DMS114 treated with DMSO at 0.1 percent for 48 hours (cell line): ENCODE data around the gene HNRNPA1.
"Not testable (repeated sequence)": the region's sequence is repeated elsewhere in the genome, so short reads cannot be mapped to it uniquely, and the experiment has no call there.

Experiments used
- DNase-seq: peaks from one replicate; lab custom pipeline; 2025; ENCODE audit not compliant: unreplicated experiment; lab: John Stamatoyannopoulos, UW

The HNRNPA1 gene

DNA sequence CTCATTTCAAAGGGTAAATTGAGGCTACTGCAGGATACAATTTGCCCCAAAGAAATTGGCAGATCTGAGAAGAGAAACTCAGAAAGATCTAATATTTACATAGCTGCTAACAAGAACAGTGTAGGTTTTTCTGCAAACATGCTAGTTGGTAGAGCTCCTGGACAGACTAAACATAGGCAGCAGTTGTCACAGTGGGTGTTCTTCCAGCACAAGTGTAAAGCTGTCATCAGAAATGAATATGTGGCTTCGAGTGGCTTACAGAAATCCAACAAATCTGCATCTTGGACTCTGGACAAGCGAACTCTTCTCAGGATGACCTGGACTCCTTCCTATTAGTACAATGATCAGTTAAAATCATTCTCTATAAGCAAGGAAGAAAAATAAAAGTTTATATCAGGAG lies 6.5 kb upstream of the HNRNPA1 start:
- no peak for DNase-seq

DNA sequence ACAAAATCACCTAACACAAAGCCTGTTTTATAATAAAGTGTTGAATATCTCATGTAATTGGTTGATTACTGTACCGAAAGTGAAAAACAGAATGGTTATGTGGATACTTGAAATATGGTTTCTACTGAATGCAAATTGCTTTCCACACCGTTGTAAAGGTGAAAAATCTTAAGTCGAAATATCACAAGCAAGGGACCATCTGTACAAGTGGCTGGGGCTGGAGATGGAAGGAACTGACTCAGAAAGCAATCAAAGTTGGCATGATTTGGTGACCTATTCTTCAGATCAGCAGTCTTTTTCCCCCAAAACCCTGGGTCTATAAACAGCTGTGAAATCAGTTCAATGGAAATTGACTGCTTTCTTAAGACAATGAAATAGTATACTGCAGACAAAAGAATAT lies 4.2 kb upstream of the HNRNPA1 start:
- no peak for DNase-seq

DNA sequence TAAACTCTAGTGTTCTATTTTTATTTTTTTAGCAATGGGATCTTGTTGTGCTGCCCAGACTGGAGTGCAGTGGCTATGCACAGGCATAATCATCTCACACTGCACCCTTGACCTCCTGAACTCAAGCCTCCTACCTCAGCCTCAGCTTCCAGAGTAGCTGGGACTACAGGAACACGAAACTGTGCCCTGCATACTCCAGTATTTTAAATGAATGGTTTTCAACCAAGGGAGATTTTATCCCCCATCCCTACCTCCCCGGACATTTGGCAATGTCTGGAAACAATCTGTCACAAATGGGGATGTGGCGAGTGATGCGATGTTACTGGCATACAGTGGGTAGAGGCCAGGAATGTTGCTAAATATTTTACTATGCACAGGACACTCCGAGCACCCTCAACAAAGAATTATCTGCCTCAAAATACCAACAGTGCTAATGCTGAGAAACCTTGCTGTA lies 2.7 kb upstream of the HNRNPA1 start:
- DNase-seq: no peak

GRCh38 chr12:54279227-54279631 lies 1.3 kb upstream of the HNRNPA1 start:
- no peak for DNase-seq

GRCh38 chr12:54279632-54280467 lies 676 bp upstream of the HNRNPA1 start, which contains the start of gene CBX5:
Gene CBX5, minus strand, starts transcription at chr12:54280122. Its CDS starts 22,472 bp downstream, at chr12:54257650.
- peak; percentile 99 for DNase-seq

GRCh38 chr12:54281261-54281638 lies 724 bp downstream of the HNRNPA1 start:
- DNase-seq: not testable (repeated sequence)

- DNase-seq: peak; percentile 29
These were observed 1.2 kb downstream of the HNRNPA1 start for GRCh38 chr12:54281694-54282093.

DNA sequence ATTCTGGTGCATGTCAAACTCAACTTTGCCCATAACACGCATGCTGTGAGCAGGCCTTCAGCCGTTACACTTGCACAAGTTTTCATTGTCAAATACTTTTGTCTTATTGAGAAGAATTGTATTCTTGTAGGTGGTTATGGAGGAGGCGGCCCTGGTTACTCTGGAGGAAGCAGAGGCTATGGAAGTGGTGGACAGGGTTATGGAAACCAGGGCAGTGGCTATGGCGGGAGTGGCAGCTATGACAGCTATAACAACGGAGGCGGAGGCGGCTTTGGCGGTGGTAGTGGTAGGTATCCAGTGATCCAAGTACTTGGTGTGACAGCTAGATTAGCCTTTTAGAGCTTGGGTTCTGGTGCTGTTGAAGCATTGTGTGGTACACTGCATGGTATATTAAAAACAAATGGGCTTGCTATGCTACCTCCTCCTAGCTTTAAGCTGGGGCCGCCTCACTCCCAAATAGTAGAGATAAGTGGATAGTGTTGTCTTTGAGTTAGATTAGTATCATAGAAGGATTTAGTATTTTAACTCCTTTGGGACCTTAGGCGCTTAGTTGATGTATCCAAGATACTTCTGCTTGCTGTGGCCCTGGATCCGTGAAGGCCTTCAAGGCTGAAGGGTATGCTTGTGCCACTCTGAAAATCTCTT lies 2.5 kb downstream of the HNRNPA1 start:
- DNase-seq: no peak

GRCh38 chr12:54284070-54284780 lies 3.7 kb downstream of the HNRNPA1 start:
- not testable (repeated sequence) for DNase-seq

DNA sequence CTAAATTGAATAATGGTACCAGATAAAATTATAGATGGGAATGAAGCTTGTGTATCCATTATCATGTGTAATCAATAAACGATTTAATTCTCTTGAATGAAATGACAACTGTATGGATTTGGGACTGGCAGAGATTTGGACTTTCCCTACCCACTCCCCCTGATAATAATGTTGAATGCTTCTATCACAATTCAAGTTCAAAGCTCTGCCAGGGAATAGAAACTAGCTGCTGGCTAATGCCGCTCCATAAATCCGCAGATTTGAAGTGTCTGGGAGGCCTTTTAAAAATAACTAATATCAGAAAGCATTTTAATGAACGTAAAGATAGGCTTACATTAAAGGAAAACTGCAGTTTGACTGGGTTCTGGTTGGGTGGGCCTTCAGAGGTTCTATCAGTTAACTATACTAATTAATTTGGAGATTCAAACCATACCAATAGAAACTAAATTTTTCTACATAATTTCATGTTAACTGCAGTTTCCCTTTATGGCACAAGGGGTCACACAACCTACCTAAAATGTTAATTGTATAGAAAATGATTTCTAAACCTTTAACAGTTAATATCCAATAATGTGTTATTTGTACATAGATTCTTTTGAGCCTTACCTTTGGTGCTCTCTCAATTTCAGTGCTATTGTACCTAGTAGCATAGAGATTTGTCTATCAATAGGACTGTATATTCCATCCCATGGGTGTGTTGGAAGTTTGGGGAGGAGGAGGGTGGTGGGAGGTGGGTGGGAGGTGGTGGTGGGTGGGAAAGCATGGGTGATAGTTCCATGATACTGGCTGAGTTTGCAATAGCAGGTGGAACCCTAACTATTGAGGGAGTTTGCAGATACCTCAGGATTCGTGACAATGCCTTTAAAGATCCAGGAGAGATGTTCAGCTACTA lies 4.9 kb downstream of the HNRNPA1 start:
- no peak for DNase-seq

DNA sequence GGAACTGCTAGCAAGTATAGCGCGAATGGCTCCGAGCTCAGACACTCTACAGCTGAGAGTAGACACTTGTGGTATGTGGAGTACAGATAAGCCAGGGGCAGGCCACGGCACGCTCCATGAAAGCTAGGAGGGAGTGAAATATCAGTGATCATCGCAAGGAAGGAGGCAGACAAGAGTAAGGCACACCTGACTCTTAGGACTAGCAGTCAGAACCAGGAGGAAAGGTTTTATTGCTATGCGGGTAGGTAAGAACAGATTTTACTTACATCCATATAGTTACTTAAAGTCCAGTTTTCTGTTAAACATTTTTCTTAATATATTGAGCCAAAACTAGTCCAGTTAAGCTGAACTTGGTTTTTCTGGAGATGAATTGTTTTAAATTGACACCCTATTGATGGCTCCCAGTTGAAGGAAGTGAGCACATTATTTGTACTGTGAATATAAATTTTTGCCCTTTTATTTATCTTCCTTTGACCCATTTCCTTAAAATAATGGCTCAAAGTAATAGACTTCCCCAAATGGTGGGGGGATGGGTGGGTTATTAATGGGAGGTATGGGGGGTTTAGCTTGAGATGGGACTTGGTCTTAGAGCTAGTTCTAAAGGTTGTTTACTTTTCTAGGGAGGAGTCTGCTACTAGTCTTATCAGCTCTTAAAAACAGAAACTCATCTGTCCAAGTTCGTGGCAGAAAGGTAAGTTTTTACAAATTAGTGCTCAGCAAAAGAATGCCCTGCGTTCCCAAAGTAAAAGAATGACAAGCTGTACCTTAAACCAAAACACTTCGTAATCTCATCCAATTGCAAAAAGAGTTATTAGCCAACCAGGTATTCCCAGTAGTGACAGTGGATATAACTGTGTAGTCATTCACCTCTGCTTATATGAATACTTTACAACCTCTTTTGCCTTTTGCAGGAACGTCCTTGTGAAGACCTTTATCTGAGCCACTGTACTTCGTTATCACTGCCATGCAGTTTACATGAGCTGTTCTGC lies 5.8 kb downstream of the HNRNPA1 start:
- DNase-seq: peak; percentile 39

DNA sequence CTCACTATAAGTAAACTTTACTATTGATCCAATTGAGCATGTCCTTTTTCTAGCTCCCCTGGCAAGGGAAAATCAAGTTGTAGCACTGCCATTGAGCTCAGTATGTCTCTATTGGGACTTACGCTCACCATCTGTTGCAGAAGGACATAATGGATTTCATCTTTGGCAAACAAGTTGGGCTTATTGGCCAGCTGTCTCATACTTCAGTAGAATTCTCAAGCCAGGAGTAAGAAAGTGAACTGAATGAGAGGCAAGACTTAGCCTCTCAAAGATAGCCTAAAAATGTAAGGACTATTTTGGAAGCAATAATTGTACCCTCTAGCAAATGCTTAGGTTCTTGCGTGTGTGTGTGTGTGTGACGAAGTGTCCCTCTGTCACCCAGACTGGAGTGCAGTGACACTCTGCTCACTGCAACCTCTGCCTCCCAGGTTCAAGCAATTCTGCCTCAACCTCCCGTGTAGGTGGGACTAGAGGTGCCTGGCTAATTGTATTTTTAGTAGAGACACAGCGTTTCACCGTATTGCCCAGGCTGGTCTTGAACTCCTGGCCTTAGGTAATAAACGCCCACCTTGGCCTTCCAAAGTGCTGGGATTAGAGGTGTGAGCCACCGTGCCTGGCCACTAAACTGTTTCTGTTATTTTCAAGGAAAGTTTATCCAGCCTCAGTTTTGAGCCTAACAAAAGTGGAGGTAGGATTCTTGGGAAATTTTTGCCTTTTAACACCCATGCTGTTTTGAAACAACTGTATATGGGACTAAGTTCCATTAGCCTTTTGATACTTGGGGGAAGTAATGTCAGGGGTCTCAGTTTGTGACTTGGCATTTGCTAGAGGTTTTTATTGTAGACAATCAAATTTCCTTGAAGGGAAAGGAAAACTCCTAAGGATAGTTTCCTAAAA lies 7.0 kb downstream of the HNRNPA1 start:
- DNase-seq: peak; percentile 40

DNA sequence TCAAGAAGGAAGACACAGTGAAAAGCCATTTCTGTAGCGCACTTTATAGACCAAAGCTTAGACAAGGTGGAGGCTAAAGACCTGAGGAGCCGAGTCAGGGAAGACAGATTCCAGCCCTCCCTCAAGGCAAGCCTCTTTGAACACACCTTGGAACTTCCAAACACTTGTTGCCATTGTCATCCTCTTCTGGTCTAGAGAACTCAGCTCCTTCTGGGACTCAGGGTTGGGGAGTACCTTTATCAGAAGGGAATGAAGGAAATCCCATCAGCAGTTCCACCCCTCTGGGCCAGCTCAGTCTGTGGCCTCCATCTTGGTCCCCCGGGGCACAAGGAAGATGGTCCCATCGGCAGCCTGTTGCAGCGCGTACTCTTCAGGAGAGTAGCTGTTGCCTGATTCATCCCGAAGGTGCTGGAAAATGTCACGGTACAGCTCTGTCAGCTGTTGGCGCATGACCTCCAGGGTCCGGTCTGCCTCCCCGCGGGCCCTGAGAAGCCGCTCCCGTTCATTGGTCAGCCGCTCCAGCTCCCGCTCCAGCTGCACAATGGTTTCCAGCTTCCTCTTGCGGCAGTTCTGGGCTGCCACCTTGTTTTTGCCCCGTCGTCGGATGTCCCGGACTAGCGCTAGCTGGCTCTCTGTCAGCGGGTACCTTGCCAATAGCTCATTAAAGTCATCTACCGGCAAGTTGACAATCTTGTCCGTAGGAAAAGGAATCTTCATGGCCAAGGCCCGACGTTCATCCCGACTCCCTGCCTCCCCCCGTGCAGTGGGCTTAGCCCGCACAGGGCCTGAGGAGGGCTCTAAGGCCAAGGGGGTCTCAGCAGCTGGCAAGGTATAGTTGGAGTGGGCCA lies 11.8 kb downstream of the HNRNPA1 start:
- no peak for DNase-seq

DNA sequence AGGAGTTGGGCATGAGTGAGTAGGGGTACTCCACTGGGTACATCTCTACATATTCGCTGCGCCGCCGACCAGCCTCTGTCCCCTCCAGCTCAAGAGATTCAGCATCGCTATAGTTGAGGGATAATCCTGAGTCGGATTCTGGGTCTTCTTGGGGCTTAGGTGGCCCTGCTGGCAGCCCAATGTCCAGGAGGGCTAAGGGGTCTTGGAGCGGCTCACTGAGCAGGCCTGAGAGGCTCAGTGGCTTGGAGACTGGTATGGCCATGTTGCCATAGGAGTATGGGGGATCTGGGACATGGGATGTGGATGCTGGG lies 12.4 kb downstream of the HNRNPA1 start:
- no peak for DNase-seq

- no peak for DNase-seq
These were observed 13.8 kb downstream of the HNRNPA1 start for GRCh38 chr12:54294152-54294952.

- no peak for DNase-seq
These were observed 14.5 kb downstream of the HNRNPA1 start for GRCh38 chr12:54294953-54295566.
